Tibial nerve (tissue), 3 donors: ENCODE results near the gene GALNTL6.

Experiments
- CTCF ChIP-seq, 5 experiments: fragments of 200-600 bp in 3 of 5; fragments of 450-650 bp in 2 of 5; sonication (generic) in 3 of 5; IDR thresholded peaks; one replicate each; pipeline ENCODE4 v1.5.1; 2016 to 2019; ENCODE audit warnings: antibody characterized with exemption in 5 of 5, mild to moderate bottlenecking in 3 of 5, moderate library complexity in 2 of 5
- POLR2A ChIP-seq, 2 donors: fragments of 450-650 bp; IDR thresholded peaks; one replicate each; pipeline ENCODE4 v1.6.1; 2017; ENCODE audit warnings: antibody characterized with exemption in 2 of 2, mild to moderate bottlenecking in 2 of 2, moderate library complexity in 2 of 2

GRCh38 chr4:172584816-172585215 lies 771.6 kb downstream of the GALNTL6 start:
- TF ChIP-seq CTCF (IDR thresholded peaks at IDR 0.05) (no peak), POLR2A (IDR thresholded peaks at IDR 0.05) (no peak)
